ENCODE data around the gene DTNA. TPM values are rescaled to one million over a fixed set of nuclear protein-coding genes. Genes with fewer than 3 reads are reported as not detected.

The DTNA gene
- total RNA-seq, 1 experiment from 2014 or later = 0.77 TPM

DNA sequence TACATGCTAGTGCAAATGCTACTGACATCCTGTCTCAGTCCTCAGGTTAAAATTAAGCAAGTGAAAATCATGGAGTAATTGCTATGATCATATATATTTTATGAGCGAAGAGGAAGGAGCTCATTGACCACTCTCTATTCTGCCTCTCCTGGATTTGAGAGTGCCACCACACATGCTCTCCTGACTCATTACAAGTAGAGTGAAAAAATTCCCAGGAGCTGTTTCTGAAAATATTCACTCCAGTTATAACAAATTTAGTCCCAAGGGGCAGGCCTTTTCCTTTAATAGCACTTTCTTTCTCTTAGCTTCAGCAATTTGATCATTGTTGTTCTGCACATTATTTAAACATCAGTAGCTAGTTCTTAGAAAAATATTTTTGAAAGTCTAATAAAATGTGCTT is 176.1 kb downstream of the DTNA start:
- H3K27me3 ChIP-seq (ENCODE audit: control insufficient read depth, insufficient read depth, low read length) = no peaks in the 10 kb centered on the region
- no peaks in the 10 kb centered on the region for H3K36me3 ChIP-seq (ENCODE audit: control insufficient read depth, insufficient read depth, low read length)
- H3K9me3 ChIP-seq (ENCODE audit: control insufficient read depth, insufficient read depth, low read depth, low read length) = no peaks in the 10 kb centered on the region
- in situ Hi-C loops (cut with HindIII; ENCODE audit: low pct_unique_long_range_greater_than_20kb, low sequenced_read_pairs) (no loop called here), intact Hi-C loops (cut with micrococcal nuclease; ENCODE audit: unreplicated experiment) (no loop called here)
- ATAC-seq (no peak), DNase-seq (ENCODE audit: low read depth, low spot score) (no peak)
- TF ChIP-seq, protein P1, sequence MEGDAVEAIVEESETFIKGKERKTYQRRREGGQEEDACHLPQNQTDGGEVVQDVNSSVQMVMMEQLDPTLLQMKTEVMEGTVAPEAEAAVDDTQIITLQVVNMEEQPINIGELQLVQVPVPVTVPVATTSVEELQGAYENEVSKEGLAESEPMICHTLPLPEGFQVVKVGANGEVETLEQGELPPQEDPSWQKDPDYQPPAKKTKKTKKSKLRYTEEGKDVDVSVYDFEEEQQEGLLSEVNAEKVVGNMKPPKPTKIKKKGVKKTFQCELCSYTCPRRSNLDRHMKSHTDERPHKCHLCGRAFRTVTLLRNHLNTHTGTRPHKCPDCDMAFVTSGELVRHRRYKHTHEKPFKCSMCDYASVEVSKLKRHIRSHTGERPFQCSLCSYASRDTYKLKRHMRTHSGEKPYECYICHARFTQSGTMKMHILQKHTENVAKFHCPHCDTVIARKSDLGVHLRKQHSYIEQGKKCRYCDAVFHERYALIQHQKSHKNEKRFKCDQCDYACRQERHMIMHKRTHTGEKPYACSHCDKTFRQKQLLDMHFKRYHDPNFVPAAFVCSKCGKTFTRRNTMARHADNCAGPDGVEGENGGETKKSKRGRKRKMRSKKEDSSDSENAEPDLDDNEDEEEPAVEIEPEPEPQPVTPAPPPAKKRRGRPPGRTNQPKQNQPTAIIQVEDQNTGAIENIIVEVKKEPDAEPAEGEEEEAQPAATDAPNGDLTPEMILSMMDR (IDR thresholded peaks at IDR 0.05) = no peak
- TF ChIP-seq TCF7L2 (IDR thresholded peaks at IDR 0.05; ENCODE audit: low read depth, low read length) (no peak), SIN3A (IDR thresholded peaks at IDR 0.05; ENCODE audit: borderline replicate concordance, insufficient read depth, low read depth, low read length) (no peak), POLR2AphosphoS5 (IDR thresholded peaks at IDR 0.05; ENCODE audit: low read depth, low read length) (no peak)
- TF ChIP-seq, protein P2, sequence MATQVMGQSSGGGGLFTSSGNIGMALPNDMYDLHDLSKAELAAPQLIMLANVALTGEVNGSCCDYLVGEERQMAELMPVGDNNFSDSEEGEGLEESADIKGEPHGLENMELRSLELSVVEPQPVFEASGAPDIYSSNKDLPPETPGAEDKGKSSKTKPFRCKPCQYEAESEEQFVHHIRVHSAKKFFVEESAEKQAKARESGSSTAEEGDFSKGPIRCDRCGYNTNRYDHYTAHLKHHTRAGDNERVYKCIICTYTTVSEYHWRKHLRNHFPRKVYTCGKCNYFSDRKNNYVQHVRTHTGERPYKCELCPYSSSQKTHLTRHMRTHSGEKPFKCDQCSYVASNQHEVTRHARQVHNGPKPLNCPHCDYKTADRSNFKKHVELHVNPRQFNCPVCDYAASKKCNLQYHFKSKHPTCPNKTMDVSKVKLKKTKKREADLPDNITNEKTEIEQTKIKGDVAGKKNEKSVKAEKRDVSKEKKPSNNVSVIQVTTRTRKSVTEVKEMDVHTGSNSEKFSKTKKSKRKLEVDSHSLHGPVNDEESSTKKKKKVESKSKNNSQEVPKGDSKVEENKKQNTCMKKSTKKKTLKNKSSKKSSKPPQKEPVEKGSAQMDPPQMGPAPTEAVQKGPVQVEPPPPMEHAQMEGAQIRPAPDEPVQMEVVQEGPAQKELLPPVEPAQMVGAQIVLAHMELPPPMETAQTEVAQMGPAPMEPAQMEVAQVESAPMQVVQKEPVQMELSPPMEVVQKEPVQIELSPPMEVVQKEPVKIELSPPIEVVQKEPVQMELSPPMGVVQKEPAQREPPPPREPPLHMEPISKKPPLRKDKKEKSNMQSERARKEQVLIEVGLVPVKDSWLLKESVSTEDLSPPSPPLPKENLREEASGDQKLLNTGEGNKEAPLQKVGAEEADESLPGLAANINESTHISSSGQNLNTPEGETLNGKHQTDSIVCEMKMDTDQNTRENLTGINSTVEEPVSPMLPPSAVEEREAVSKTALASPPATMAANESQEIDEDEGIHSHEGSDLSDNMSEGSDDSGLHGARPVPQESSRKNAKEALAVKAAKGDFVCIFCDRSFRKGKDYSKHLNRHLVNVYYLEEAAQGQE (IDR thresholded peaks at IDR 0.05; ENCODE audit: insufficient read depth in 1 of 2, low read depth in 2 of 2, low read length in 1 of 2) = no peak
- no peak overlapping the region for H3K27ac ChIP-seq (ENCODE audit: low read length)
- POLR2A ChIA-PET = no interaction called here
- no peak overlapping the region for H3K4me3 ChIP-seq (ENCODE audit: low read depth in 2 of 2, low read length in 2 of 2)
- BruUV-seq (replicated peaks) = no TSS peak
- H3K4me1 ChIP-seq (ENCODE audit: control insufficient read depth, insufficient read depth, low read length) = no peaks in the 10 kb centered on the region
- CTCF ChIA-PET = no interaction called here

DNA sequence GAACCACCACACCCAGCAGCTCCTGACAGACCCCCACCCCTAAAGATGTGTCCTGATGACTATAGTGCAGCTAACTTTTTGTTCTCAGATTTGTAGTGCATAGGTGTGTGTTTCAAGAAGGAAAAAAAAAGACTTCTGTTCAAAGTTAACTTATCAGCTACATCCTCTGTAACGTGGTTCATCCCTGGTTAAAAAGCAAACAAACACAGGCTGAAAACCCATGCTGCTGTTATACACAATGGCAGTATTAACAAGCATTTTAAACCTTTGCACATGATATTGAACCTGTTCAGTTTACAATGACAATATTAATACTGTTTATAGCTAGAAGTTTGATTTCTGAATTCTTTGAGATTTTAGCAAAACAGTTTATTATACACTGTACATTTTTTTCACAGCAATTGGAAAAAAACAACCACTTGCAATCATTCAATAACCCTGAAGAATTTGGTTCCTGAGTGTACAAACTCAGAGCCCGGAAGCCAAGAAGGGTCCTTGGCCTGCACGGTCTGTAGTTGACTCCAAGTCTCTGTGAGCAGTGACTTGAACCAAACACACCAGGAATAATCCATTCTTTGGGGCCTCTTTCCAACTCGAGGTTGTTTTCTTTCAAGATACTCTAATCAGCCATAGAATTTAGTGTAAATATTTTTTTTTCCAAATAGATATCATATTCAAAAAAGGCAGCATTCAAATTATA is 177.9 kb downstream of the DTNA start:
- H3K36me3 ChIP-seq (ENCODE audit: control insufficient read depth, insufficient read depth, low read length) = no peaks in the 10 kb centered on the region
- POLR2A ChIA-PET = interaction anchor here (0.5 kb wide), 1 partner anchor 22 kb away, joined by 3 read pairs; no protein-coding TSS in a partner anchor
- no peaks in the 10 kb centered on the region for H3K9me3 ChIP-seq (ENCODE audit: control insufficient read depth, insufficient read depth, low read depth, low read length)
- TF ChIP-seq, protein P1 (IDR thresholded peaks at IDR 0.05) = no peak
- TF ChIP-seq TCF7L2 (IDR thresholded peaks at IDR 0.05; ENCODE audit: low read depth, low read length) (no peak), SIN3A (IDR thresholded peaks at IDR 0.05; ENCODE audit: borderline replicate concordance, insufficient read depth, low read depth, low read length) (no peak), POLR2AphosphoS5 (IDR thresholded peaks at IDR 0.05; ENCODE audit: low read depth, low read length) (no peak)
- TF ChIP-seq, protein P2 (IDR thresholded peaks at IDR 0.05; ENCODE audit: insufficient read depth in 1 of 2, low read depth in 2 of 2, low read length in 1 of 2) = no peak
- in situ Hi-C loops (cut with HindIII; ENCODE audit: low pct_unique_long_range_greater_than_20kb, low sequenced_read_pairs) (no loop called here), intact Hi-C loops (cut with micrococcal nuclease; ENCODE audit: unreplicated experiment) (no loop called here)
- no peaks in the 10 kb centered on the region for H3K4me1 ChIP-seq (ENCODE audit: control insufficient read depth, insufficient read depth, low read length)
- no peaks in the 10 kb centered on the region for H3K27me3 ChIP-seq (ENCODE audit: control insufficient read depth, insufficient read depth, low read length)
- BruUV-seq (replicated peaks) = no TSS peak
- no peak overlapping the region for H3K27ac ChIP-seq (ENCODE audit: low read length)
- DNase-seq (ENCODE audit: low read depth, low spot score) (no peak), ATAC-seq (no peak)
- no peak overlapping the region for H3K4me3 ChIP-seq (ENCODE audit: low read depth in 2 of 2, low read length in 2 of 2)
- CTCF ChIA-PET = no interaction called here

Measured in Panc1 (cell line).